Loucy (cell line): ENCODE data around the gene LYPD3.

Experiments
- EZH2phosphoT487 ChIP-seq: fragments of 200-600 bp; IDR thresholded peaks from 2 replicates; pipeline ENCODE4 v1.6.1; 2018; ENCODE audit warnings: antibody characterized with exemption, mild to moderate bottlenecking, moderate library complexity, borderline replicate concordance
- TF ChIP-seq, protein P1 (sequence below): fragments of 200-600 bp; sonication (generic); conservative IDR thresholded peaks from 2 replicates; pipeline ENCODE4 v1.5.1; 2014; ENCODE audit warnings: mild to moderate bottlenecking, antibody characterized with exemption, low read length

DNA sequence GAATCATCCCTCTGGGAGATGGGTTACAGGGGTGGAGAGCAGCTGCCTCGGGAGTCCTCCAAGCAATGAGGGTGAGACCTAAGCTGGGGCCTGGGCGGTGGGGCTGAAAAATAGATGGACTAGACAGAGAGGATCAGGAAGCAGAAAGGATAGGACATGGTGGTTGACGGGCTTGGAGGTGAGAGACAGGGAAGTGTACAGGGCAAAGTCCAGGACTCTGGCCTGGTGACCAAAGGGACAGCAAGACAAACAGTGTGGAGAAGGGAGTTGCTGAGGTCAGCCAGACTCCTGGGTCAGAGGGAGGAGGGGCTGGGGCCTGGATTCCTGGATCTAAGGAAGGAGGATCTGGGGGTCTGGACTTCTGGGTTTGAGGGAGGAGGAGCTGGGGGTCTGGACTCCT is 33.6 kb upstream of the LYPD3 start:
- TF ChIP-seq, protein P1, sequence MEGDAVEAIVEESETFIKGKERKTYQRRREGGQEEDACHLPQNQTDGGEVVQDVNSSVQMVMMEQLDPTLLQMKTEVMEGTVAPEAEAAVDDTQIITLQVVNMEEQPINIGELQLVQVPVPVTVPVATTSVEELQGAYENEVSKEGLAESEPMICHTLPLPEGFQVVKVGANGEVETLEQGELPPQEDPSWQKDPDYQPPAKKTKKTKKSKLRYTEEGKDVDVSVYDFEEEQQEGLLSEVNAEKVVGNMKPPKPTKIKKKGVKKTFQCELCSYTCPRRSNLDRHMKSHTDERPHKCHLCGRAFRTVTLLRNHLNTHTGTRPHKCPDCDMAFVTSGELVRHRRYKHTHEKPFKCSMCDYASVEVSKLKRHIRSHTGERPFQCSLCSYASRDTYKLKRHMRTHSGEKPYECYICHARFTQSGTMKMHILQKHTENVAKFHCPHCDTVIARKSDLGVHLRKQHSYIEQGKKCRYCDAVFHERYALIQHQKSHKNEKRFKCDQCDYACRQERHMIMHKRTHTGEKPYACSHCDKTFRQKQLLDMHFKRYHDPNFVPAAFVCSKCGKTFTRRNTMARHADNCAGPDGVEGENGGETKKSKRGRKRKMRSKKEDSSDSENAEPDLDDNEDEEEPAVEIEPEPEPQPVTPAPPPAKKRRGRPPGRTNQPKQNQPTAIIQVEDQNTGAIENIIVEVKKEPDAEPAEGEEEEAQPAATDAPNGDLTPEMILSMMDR, result no peak
- TF ChIP-seq EZH2phosphoT487, result no peak
